A549 (cell line): Measurements from ENCODE around the gene FAM3B. TPM values are rescaled to one million over a fixed set of nuclear protein-coding genes. Genes with fewer than 3 reads are reported as not detected.

ENCODE experiments used
- ATAC-seq, 2 experiments: fragments of 200-7000 bp in 1 of 2; fragments of >200 bp in 1 of 2; cut with Nextera tagmentation in 1 of 2; cut with Tn5 transposase in 1 of 2; 3 replicates each; pipeline versions ENCODE4 v1.8.0 to v1.9.1; 2018 to 2020; ENCODE audit warnings: mild to moderate bottlenecking in 1 of 2, moderate library complexity in 1 of 2
- CTCF ChIA-PET: fragments of 300-600 bp; sonication (Branson Sonifier 250); formaldehyde crosslinking; extraction: SDS; loops from one replicate; lab custom pipeline; 2021; ENCODE audit warnings: antibody characterized with exemption, inconsistent platforms; lab: Yijun Ruan, JAX
- POLR2A ChIA-PET: fragments of 350-600 bp; formaldehyde crosslinking; extraction: SDS; loops from one replicate; lab custom pipeline; 2021; ENCODE audit warnings: antibody characterized with exemption, inconsistent platforms; lab: Yijun Ruan, JAX
- DNase-seq, 2 experiments: peaks; one replicate each; pipeline versions ENCODE4 v3.0.0 to v3.0.0-alpha.2; 2011 to 2016; ENCODE audit warnings: low read depth in 1 of 2, low spot score in 1 of 2
- FAIRE-seq: peaks from 2 replicates; lab custom pipeline; 2011; peaks lifted over from hg19 to GRCh38; lab: Jason Lieb, UNC
- H3K27ac ChIP-seq, 2 experiments: fragments of >200 bp; sonication (Bioruptor Twin); formaldehyde crosslinking; 3 replicates each; pipeline ENCODE4 v1.5.1; 2016 to 2017
- H3K4me1 ChIP-seq: fragments of >200 bp; sonication (Bioruptor Twin); formaldehyde crosslinking; 3 replicates; pipeline ENCODE4 v1.6.1; 2016
- H3K4me2 ChIP-seq: fragments of >200 bp; sonication (Bioruptor Twin); formaldehyde crosslinking; 3 replicates; pipeline ENCODE4 v1.6.1; 2016
- H3K4me3 ChIP-seq: fragments of >200 bp; sonication (Bioruptor Twin); formaldehyde crosslinking; 3 replicates; pipeline ENCODE4 v1.5.1; 2016
- H3K9me3 ChIP-seq: fragments of >200 bp; sonication (Bioruptor Twin); formaldehyde crosslinking; 3 replicates; pipeline ENCODE4 v1.6.1; 2016
- BCL3 ChIP-seq: fragments of >200 bp; sonication (Bioruptor Twin); formaldehyde crosslinking; IDR thresholded peaks from 3 replicates; pipeline ENCODE4 v1.6.1; 2016
- CBX8 ChIP-seq: fragments of 200-600 bp; sonication (generic); IDR thresholded peaks from 2 replicates; pipeline ENCODE4 v1.6.1; 2016
- CHD4 ChIP-seq: fragments of 200-600 bp; sonication (generic); IDR thresholded peaks from 2 replicates; pipeline ENCODE4 v1.6.1; 2016; ENCODE audit warnings: antibody characterized with exemption, mild to moderate bottlenecking, borderline replicate concordance
- E2F6 ChIP-seq: IDR thresholded peaks from 2 replicates; pipeline ENCODE4 v1.6.1; 2012; ENCODE audit warnings: low read depth, borderline replicate concordance
- EHMT2 ChIP-seq: fragments of 200-600 bp; sonication (generic); IDR thresholded peaks from 2 replicates; pipeline ENCODE4 v1.6.1; 2016; ENCODE audit warnings: antibody characterized with exemption, low read depth, mild to moderate bottlenecking, moderate library complexity
- ESRRA ChIP-seq: fragments of 150-350 bp; IDR thresholded peaks from 2 replicates; pipeline ENCODE4 v1.6.1; 2014; ENCODE audit warnings: mild to moderate bottlenecking, low read length, borderline replicate concordance
- GATA3 ChIP-seq: IDR thresholded peaks from 2 replicates; pipeline ENCODE4 v1.6.1; 2012; ENCODE audit warnings: borderline replicate concordance
- HDAC2 ChIP-seq: fragments of 200-600 bp; sonication (generic); IDR thresholded peaks from 2 replicates; pipeline ENCODE4 v1.6.1; 2016
- HOXA7 ChIP-seq: fragments of 250-450 bp; sonication (Bioruptor Pico); IDR thresholded peaks from 2 replicates; pipeline ENCODE4 v1.5.0; 2020; ENCODE audit warnings: mild to moderate bottlenecking, moderate library complexity
- HOXB13 ChIP-seq: fragments of 250-450 bp; sonication (Bioruptor Pico); IDR thresholded peaks from 2 replicates; pipeline ENCODE4 v1.5.0; 2020; ENCODE audit warnings: low read depth, mild to moderate bottlenecking, moderate library complexity
- HOXB5 ChIP-seq: fragments of 250-450 bp; sonication (Bioruptor Pico); IDR thresholded peaks from 2 replicates; pipeline ENCODE4 v1.5.0; 2020; ENCODE audit warnings: mild to moderate bottlenecking, moderate library complexity
- KDM5A ChIP-seq: fragments of 200-600 bp; sonication (generic); IDR thresholded peaks from 2 replicates; pipeline ENCODE4 v1.6.1; 2016; ENCODE audit warnings: antibody characterized with exemption, mild to moderate bottlenecking
- MAFK ChIP-seq: fragments of 450-650 bp; IDR thresholded peaks from 2 replicates; pipeline ENCODE4 v1.6.1; 2014; ENCODE audit not compliant: partially characterized antibody
- MAZ ChIP-seq: fragments of 150-350 bp; IDR thresholded peaks from 2 replicates; pipeline ENCODE4 v1.6.1; 2014; ENCODE audit warnings: antibody characterized with exemption, low read depth, low read length, borderline replicate concordance
- MYC ChIP-seq: IDR thresholded peaks from 2 replicates; pipeline ENCODE4 v1.6.1; 2012; ENCODE audit warnings: mild to moderate bottlenecking, inconsistent platforms, low read length, improper control_type of control experiment, borderline replicate concordance
- NFE2L2 ChIP-seq: fragments of 150-350 bp; conservative IDR thresholded peaks from 2 replicates; pipeline ENCODE4 v1.6.1; 2014; ENCODE audit warnings: low read length
- NR3C1 ChIP-seq: fragments of >200 bp; sonication (Bioruptor Twin); formaldehyde crosslinking; IDR thresholded peaks from 3 replicates; pipeline ENCODE4 v1.6.1; 2017
- PHF8 ChIP-seq: fragments of 200-600 bp; sonication (generic); IDR thresholded peaks from 2 replicates; pipeline ENCODE4 v1.6.1; 2016; ENCODE audit warnings: low read depth, mild to moderate bottlenecking, antibody characterized with exemption, moderate library complexity, borderline replicate concordance
- POLR2AphosphoS2 ChIP-seq: conservative IDR thresholded peaks from 2 replicates; pipeline ENCODE4 v1.6.1; 2012; ENCODE audit warnings: low read length, improper control_type of control experiment, inconsistent platforms
- RAD21 ChIP-seq, 2 experiments: fragments of >200 bp in 1 of 2; sonication (Bioruptor Twin) in 1 of 2; formaldehyde crosslinking in 1 of 2; IDR thresholded peaks in 1 of 2; conservative IDR thresholded peaks in 1 of 2; 2 replicates in 1 of 2; 3 replicates in 1 of 2; pipeline ENCODE4 v1.6.1; 2012 to 2018; ENCODE audit warnings: inconsistent platforms in 1 of 2
- RNF2 ChIP-seq: fragments of 200-600 bp; sonication (generic); IDR thresholded peaks from 2 replicates; pipeline ENCODE4 v1.6.1; 2016; ENCODE audit warnings: low read depth, mild to moderate bottlenecking, antibody characterized with exemption, moderate library complexity, borderline replicate concordance
- USF2 ChIP-seq: fragments of 450-650 bp; IDR thresholded peaks from 2 replicates; pipeline ENCODE4 v1.6.1; 2014; ENCODE audit warnings: antibody characterized with exemption
- ZSCAN20 ChIP-seq: fragments of 250-450 bp; sonication (Bioruptor Pico); IDR thresholded peaks from 2 replicates; pipeline ENCODE4 v1.8.0; 2022; ENCODE audit warnings: mild to moderate bottlenecking, moderate library complexity
- WGBS: methylation state at CpG from one replicate; pipeline ENCODE4 v1.1.6; 2017; ENCODE audit errors: missing lambda C conversion rate; 5-methylcytosine and 5-hydroxymethylcytosine counted together
- polyA plus RNA-seq, 4 experiments: library from polyadenylated mRNA; depleted of rRNA in 3 of 4; stranded (reverse); fragments of >200 nt; fragmentation: RNase III in 1 of 4; extraction: RNeasy Plus Mini Kit Qiagen cat#74134 plus additional on column Dnase treatment in 1 of 4; gene quantifications; 2 replicates in 3 of 4; 3 replicates in 1 of 4; pipeline ENCODE4 v1.2.3, GENCODE V29; 2011 to 2017
- TF ChIP-seq, protein P1 (sequence below): fragments of 250-450 bp; sonication (Bioruptor Pico); IDR thresholded peaks from 2 replicates; pipeline ENCODE4 v1.5.0; 2021; ENCODE audit warnings: mild to moderate bottlenecking, moderate library complexity, borderline replicate concordance
- TF ChIP-seq, protein P2 (sequence below): IDR thresholded peaks from 2 replicates; pipeline ENCODE4 v1.6.1; 2012

The FAM3B gene
- polyA plus RNA-seq, 2 of the 4 experiments (the other 2 are of a cell fraction), result not detected

GRCh38 chr21:41374867-41375533 is 58.4 kb downstream of the FAM3B start:
- ChIA-PET POLR2A (no interaction called here), CTCF (interaction anchor here (1.7 kb wide), 1 partner anchor 12 kb away, joined by 3 read pairs; no protein-coding TSS in a partner anchor)
- Histone ChIP-seq H3K9me3 (no peaks in the 10 kb centered on the region), H3K27ac (no peak overlapping the region), H3K4me2 (no peak overlapping the region), H3K4me3 (no peak overlapping the region), H3K4me1 (no peaks in the 10 kb centered on the region)
- TF ChIP-seq HDAC2, result no peak
- no peak for TF ChIP-seq ZSCAN20 (CRISPR knock-in tag)
- no peak for TF ChIP-seq HOXA7 (CRISPR knock-in tag)
- TF ChIP-seq NFE2L2, result no peak
- no peak for TF ChIP-seq POLR2AphosphoS2
- TF ChIP-seq RNF2, result no peak
- TF ChIP-seq E2F6, result no peak
- no peak for TF ChIP-seq ESRRA
- 56% methylated on average over 3 of the region's 5 CpGs for WGBS
- no peak for ATAC-seq
- no peak for FAIRE-seq
- DNase-seq, result no peak

DNA sequence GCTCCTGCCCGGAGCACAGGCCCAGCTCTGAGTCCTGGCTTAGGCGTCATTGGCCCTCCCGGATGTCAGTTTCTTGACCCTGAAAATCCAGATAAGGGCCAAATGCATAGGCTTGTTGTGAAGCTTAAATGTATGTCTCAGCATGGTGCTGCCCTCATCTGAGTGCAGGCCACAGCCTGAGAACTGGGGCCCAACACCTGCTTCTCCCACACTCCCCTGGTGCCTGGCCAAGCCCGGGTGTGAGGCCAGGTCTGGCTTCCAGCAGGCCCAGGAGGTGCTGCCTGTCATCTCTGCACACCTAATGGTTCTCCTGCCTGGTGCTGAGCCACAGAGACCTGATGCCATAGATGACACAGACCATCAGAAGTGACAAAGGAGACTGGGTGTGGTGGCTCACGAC is 59.3 kb downstream of the FAM3B start:
- no peak overlapping the region for H3K4me2 ChIP-seq
- ATAC-seq (no peak), FAIRE-seq (no peak), DNase-seq (no peak)
- no peaks in the 10 kb centered on the region for H3K4me1 ChIP-seq
- no peak overlapping the region for H3K4me3 ChIP-seq
- no peak for TF ChIP-seq RAD21 (conservative IDR thresholded peaks at IDR 0.05 in 1 of 2, IDR thresholded peaks at IDR 0.05 in 1 of 2)
- no peak for TF ChIP-seq HOXB13
- no peak for TF ChIP-seq HOXB5
- TF ChIP-seq MYC, result no peak
- no peak for TF ChIP-seq NFE2L2
- TF ChIP-seq KDM5A, result no peak
- no peak for TF ChIP-seq PHF8
- TF ChIP-seq USF2, result no peak
- TF ChIP-seq EHMT2, result no peak
- TF ChIP-seq, protein P1, sequence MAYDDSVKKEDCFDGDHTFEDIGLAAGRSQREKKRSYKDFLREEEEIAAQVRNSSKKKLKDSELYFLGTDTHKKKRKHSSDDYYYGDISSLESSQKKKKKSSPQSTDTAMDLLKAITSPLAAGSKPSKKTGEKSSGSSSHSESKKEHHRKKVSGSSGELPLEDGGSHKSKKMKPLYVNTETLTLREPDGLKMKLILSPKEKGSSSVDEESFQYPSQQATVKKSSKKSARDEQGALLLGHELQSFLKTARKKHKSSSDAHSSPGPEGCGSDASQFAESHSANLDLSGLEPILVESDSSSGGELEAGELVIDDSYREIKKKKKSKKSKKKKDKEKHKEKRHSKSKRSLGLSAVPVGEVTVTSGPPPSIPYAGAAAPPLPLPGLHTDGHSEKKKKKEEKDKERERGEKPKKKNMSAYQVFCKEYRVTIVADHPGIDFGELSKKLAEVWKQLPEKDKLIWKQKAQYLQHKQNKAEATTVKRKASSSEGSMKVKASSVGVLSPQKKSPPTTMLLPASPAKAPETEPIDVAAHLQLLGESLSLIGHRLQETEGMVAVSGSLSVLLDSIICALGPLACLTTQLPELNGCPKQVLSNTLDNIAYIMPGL (CRISPR knock-in tag), result no peak
- no peak for TF ChIP-seq MAZ
- no peak for TF ChIP-seq GATA3
- no peak for TF ChIP-seq CHD4
- no peak for TF ChIP-seq MAFK
- TF ChIP-seq, protein P2, sequence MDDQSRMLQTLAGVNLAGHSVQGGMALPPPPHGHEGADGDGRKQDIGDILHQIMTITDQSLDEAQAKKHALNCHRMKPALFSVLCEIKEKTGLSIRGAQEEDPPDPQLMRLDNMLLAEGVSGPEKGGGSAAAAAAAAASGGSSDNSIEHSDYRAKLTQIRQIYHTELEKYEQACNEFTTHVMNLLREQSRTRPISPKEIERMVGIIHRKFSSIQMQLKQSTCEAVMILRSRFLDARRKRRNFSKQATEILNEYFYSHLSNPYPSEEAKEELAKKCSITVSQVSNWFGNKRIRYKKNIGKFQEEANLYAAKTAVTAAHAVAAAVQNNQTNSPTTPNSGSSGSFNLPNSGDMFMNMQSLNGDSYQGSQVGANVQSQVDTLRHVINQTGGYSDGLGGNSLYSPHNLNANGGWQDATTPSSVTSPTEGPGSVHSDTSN, result no peak
- TF ChIP-seq NR3C1, result no peak
- TF ChIP-seq CBX8, result no peak
- no peak for TF ChIP-seq RNF2
- TF ChIP-seq BCL3, result no peak
- H3K9me3 ChIP-seq, result no peaks in the 10 kb centered on the region
- 71% methylated on average over 3 of the region's 5 CpGs for WGBS
- H3K27ac ChIP-seq, result no peak overlapping the region
- ChIA-PET CTCF (interaction anchor here (1.7 kb wide), 1 partner anchor 11 kb away, joined by 3 read pairs; no protein-coding TSS in a partner anchor), POLR2A (no interaction called here)
